DND-41 (cell line): ENCODE measurements around the gene RNF32.

Experiments used
- ATAC-seq: fragments of 200-7000 bp; cut with Tn5 transposase; 3 replicates; pipeline ENCODE4 v1.9.1; 2021; ENCODE audit warnings: low read depth; ENCODE audit not compliant: insufficient read depth
- DNase-seq: peaks from one replicate; pipeline ENCODE4 v3.0.0-alpha.2; 2020
- H2AFZ ChIP-seq: 2 replicates; pipeline ENCODE4 v1.6.0; 2012; ENCODE audit warnings: low read depth, low read length
- H3K27ac ChIP-seq: 2 replicates; pipeline ENCODE4 v1.5.1; 2012; ENCODE audit warnings: low read length, inconsistent platforms
- H3K27me3 ChIP-seq: fragments of 200-600 bp; sonication (generic); 2 replicates; pipeline ENCODE4 v1.6.0; 2012; ENCODE audit warnings: low read length, mild to moderate bottlenecking, inconsistent platforms; ENCODE audit not compliant: insufficient read depth, poor library complexity
- H3K36me3 ChIP-seq: 2 replicates; pipeline ENCODE4 v1.5.1; 2012; ENCODE audit warnings: low read length, inconsistent platforms; ENCODE audit not compliant: insufficient read depth
- H3K4me1 ChIP-seq: 2 replicates; pipeline ENCODE4 v1.5.1; 2012; ENCODE audit warnings: mild to moderate bottlenecking, low read length; ENCODE audit not compliant: insufficient read depth
- H3K4me2 ChIP-seq: 2 replicates; pipeline ENCODE4 v1.6.0; 2012; ENCODE audit warnings: mild to moderate bottlenecking, moderate library complexity, low read length, inconsistent platforms; ENCODE audit not compliant: insufficient read depth
- H3K4me3 ChIP-seq, 2 experiments: fragments of 200-600 bp in 1 of 2; shearing (Covaris generic) in 1 of 2; 2 replicates each; pipeline ENCODE4 v1.5.1; 2012 to 2016; ENCODE audit warnings: inconsistent platforms in 2 of 2, low read length in 2 of 2, mild to moderate bottlenecking in 2 of 2, low read depth in 1 of 2, moderate library complexity in 1 of 2
- H3K79me2 ChIP-seq: 2 replicates; pipeline ENCODE4 v1.6.0; 2012; ENCODE audit warnings: low read length, inconsistent platforms; ENCODE audit not compliant: insufficient read depth
- H3K9ac ChIP-seq: 2 replicates; pipeline ENCODE4 v1.6.0; 2012; ENCODE audit warnings: low read depth, mild to moderate bottlenecking, inconsistent platforms, low read length, moderate library complexity
- H3K9me3 ChIP-seq: 2 replicates; pipeline ENCODE4 v1.5.1; 2012; ENCODE audit warnings: low read length, moderate library complexity, mild to moderate bottlenecking, inconsistent platforms; ENCODE audit not compliant: insufficient read depth, severe bottlenecking
- H4K20me1 ChIP-seq: 2 replicates; pipeline ENCODE4 v1.6.0; 2012; ENCODE audit warnings: low read length; ENCODE audit not compliant: insufficient read depth
- EZH2 ChIP-seq: IDR thresholded peaks from 3 replicates; pipeline ENCODE4 v1.6.1; 2012; ENCODE audit warnings: borderline replicate concordance, low read depth, mild to moderate bottlenecking, moderate library complexity, low read length, inconsistent platforms; ENCODE audit not compliant: severe bottlenecking
- TF ChIP-seq, protein P1 (sequence below): IDR thresholded peaks from 2 replicates; pipeline ENCODE4 v1.5.1; 2012; ENCODE audit warnings: borderline replicate concordance, low read length, moderate library complexity, mild to moderate bottlenecking; ENCODE audit not compliant: poor library complexity, severe bottlenecking; ENCODE audit errors: extremely low read depth

The RNF32 gene

DNA sequence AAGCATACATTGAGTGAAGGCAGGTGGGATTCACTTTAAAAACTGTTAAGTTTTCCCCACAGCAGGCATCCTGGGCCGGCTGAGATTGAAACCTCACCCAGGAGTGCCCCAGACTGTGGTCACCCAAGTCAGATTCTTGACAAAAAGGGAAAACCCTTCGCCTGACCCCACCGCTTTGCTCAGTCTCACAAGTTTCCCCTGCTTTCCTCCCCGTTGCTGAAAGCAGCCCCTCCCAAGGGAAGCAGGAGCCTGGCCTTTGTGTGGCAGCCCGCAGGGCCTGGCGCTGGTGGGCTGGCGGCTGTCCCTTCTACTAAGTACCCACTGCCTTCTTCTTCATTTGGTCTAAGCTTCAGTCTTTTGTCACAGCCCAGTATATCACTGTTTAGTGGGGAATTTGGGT, 16.0 kb downstream of the RNF32 start:
- Histone ChIP-seq H3K27me3 (no peaks in the 10 kb centered on the region), H3K9ac (no peak overlapping the region), H4K20me1 (no peaks in the 10 kb centered on the region), H3K27ac (no peak overlapping the region), H3K4me1 (no peaks in the 10 kb centered on the region), H3K4me3 (no peak overlapping the region), H3K4me2 (no peak overlapping the region), H2AFZ (no peak overlapping the region), H3K79me2 (no peaks in the 10 kb centered on the region), H3K9me3 (no peaks in the 10 kb centered on the region), H3K36me3 (no peaks in the 10 kb centered on the region)
- no peak for DNase-seq
- no peak for ATAC-seq
- TF ChIP-seq, protein P1, sequence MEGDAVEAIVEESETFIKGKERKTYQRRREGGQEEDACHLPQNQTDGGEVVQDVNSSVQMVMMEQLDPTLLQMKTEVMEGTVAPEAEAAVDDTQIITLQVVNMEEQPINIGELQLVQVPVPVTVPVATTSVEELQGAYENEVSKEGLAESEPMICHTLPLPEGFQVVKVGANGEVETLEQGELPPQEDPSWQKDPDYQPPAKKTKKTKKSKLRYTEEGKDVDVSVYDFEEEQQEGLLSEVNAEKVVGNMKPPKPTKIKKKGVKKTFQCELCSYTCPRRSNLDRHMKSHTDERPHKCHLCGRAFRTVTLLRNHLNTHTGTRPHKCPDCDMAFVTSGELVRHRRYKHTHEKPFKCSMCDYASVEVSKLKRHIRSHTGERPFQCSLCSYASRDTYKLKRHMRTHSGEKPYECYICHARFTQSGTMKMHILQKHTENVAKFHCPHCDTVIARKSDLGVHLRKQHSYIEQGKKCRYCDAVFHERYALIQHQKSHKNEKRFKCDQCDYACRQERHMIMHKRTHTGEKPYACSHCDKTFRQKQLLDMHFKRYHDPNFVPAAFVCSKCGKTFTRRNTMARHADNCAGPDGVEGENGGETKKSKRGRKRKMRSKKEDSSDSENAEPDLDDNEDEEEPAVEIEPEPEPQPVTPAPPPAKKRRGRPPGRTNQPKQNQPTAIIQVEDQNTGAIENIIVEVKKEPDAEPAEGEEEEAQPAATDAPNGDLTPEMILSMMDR: no peak
- TF ChIP-seq EZH2: no peak

GRCh38 chr7:156657681-156658080, 17.1 kb downstream of the RNF32 start:
- no peaks in the 10 kb centered on the region for H3K79me2 ChIP-seq
- no peak overlapping the region for H3K27ac ChIP-seq

DNA sequence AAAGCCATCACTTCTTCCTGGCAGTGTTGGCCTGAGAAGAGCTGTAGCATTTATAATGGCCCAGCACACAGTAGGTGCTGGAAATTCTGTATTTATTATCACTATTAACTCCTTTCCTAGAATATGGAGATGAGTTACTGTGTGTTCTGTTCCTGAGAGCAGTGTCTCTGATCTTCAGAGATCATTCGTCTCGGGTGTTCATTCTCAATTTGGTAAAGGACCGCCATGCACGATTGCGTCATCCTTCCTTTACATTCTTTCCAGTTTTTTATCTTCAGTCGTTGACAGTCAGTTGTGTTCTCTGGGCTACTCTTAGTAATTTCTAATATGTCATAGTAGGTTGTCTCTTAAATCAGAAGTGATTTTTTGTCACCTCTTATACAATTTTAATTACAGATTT, 18.6 kb downstream of the RNF32 start:
- Histone ChIP-seq H4K20me1 (no peaks in the 10 kb centered on the region), H2AFZ (no peak overlapping the region), H3K36me3 (no peaks in the 10 kb centered on the region), H3K4me1 (no peaks in the 10 kb centered on the region), H3K4me3 (no peak overlapping the region), H3K27me3 (no peaks in the 10 kb centered on the region), H3K79me2 (no peaks in the 10 kb centered on the region), H3K4me2 (no peak overlapping the region), H3K9ac (no peak overlapping the region), H3K27ac (no peak overlapping the region), H3K9me3 (no peaks in the 10 kb centered on the region)
- DNase-seq: no peak
- no peak for TF ChIP-seq EZH2
- TF ChIP-seq, protein P1: no peak
- no peak for ATAC-seq

More at GRCh38 chr7:156657681-156658080, 17.1 kb downstream of the RNF32 start:
- H3K4me2 ChIP-seq: no peak overlapping the region
- H3K27me3 ChIP-seq: no peaks in the 10 kb centered on the region
- no peak for ATAC-seq
- H3K9me3 ChIP-seq: no peaks in the 10 kb centered on the region
- TF ChIP-seq, protein P1: no peak
- no peak for TF ChIP-seq EZH2
- no peak overlapping the region for H3K4me3 ChIP-seq
- H3K9ac ChIP-seq: no peak overlapping the region
- H3K4me1 ChIP-seq: no peaks in the 10 kb centered on the region
- no peak for DNase-seq
- H4K20me1 ChIP-seq: no peaks in the 10 kb centered on the region
- no peak overlapping the region for H2AFZ ChIP-seq
- no peaks in the 10 kb centered on the region for H3K36me3 ChIP-seq

GRCh38 chr7:156659961-156660360, 19.4 kb downstream of the RNF32 start:
- Histone ChIP-seq H3K27ac (no peak overlapping the region), H3K36me3 (no peaks in the 10 kb centered on the region), H3K79me2 (no peaks in the 10 kb centered on the region), H3K27me3 (no peaks in the 10 kb centered on the region), H3K4me1 (no peaks in the 10 kb centered on the region), H3K4me2 (no peak overlapping the region), H4K20me1 (no peaks in the 10 kb centered on the region), H3K9ac (no peak overlapping the region), H3K9me3 (no peaks in the 10 kb centered on the region), H3K4me3 (no peak overlapping the region), H2AFZ (no peak overlapping the region)
- no peak for DNase-seq
- TF ChIP-seq, protein P1: no peak
- TF ChIP-seq EZH2: no peak
- no peak for ATAC-seq
